GM15510 (cell line): ENCODE results near the gene TAS2R13.

Source experiments
- POLR2A ChIP-seq: IDR thresholded peaks from 3 replicates; pipeline ENCODE4 v1.6.1; 2011; ENCODE audit warnings: borderline replicate concordance; ENCODE audit not compliant: insufficient read length; ENCODE audit errors: extremely low read depth

Gene TAS2R13

GRCh38 chr12:10909462-10909861 is at the start of gene TAS2R13:
TAS2R13 (minus strand) TSS chr12:10909562; CDS start chr12:10909298, 264 bp downstream.
- no peak for TF ChIP-seq POLR2A

- no peak for TF ChIP-seq POLR2A
Measured at GRCh38 chr12:10957741-10958140, 48.4 kb upstream of the TAS2R13 start.

GRCh38 chr12:10956085-10956484 is 46.7 kb upstream of the TAS2R13 start:
- TF ChIP-seq POLR2A, result no peak

- no peak for TF ChIP-seq POLR2A
Measured at GRCh38 chr12:10952645-10953044, 43.3 kb upstream of the TAS2R13 start.

- no peak for TF ChIP-seq POLR2A
Measured at GRCh38 chr12:10943167-10943566, 33.8 kb upstream of the TAS2R13 start.

GRCh38 chr12:10941916-10942607 is 32.7 kb upstream of the TAS2R13 start:
- no peak for TF ChIP-seq POLR2A

- no peak for TF ChIP-seq POLR2A
Measured at GRCh38 chr12:10941369-10941768, 32.0 kb upstream of the TAS2R13 start.

- no peak for TF ChIP-seq POLR2A
Measured at GRCh38 chr12:10940389-10940788, 31.0 kb upstream of the TAS2R13 start.

- no peak for TF ChIP-seq POLR2A
Measured at GRCh38 chr12:10939163-10939562, 29.8 kb upstream of the TAS2R13 start, which contains the start of gene TAS2R14. TAS2R14 (minus strand) TSS chr12:10939263; CDS start chr12:10939207, 56 bp downstream.

- no peak for TF ChIP-seq POLR2A
Measured at GRCh38 chr12:10936506-10936905, 27.1 kb upstream of the TAS2R13 start.

GRCh38 chr12:10928746-10929286 is 19.5 kb upstream of the TAS2R13 start, which contains the start of gene PRH2:
PRH2 (plus strand) TSS chr12:10929236; CDS start chr12:10929274, 38 bp downstream.
- no peak for TF ChIP-seq POLR2A

GRCh38 chr12:10926269-10926668 is 16.9 kb upstream of the TAS2R13 start:
- no peak for TF ChIP-seq POLR2A

- TF ChIP-seq POLR2A, result no peak
Measured at GRCh38 chr12:10919809-10920208, 10.4 kb upstream of the TAS2R13 start.

- no peak for TF ChIP-seq POLR2A
Measured at GRCh38 chr12:10910380-10910779, 1.0 kb upstream of the TAS2R13 start.

GRCh38 chr12:10904686-10905085 is 4.7 kb downstream of the TAS2R13 start:
- TF ChIP-seq POLR2A, result no peak

GRCh38 chr12:10901427-10901826 is 7.9 kb downstream of the TAS2R13 start:
- no peak for TF ChIP-seq POLR2A

- TF ChIP-seq POLR2A, result no peak
Measured at GRCh38 chr12:10900972-10901371, 8.4 kb downstream of the TAS2R13 start.

GRCh38 chr12:10900530-10900929 is 8.8 kb downstream of the TAS2R13 start:
- TF ChIP-seq POLR2A, result no peak
